ENCODE measurements around the gene TNN.

DNA sequence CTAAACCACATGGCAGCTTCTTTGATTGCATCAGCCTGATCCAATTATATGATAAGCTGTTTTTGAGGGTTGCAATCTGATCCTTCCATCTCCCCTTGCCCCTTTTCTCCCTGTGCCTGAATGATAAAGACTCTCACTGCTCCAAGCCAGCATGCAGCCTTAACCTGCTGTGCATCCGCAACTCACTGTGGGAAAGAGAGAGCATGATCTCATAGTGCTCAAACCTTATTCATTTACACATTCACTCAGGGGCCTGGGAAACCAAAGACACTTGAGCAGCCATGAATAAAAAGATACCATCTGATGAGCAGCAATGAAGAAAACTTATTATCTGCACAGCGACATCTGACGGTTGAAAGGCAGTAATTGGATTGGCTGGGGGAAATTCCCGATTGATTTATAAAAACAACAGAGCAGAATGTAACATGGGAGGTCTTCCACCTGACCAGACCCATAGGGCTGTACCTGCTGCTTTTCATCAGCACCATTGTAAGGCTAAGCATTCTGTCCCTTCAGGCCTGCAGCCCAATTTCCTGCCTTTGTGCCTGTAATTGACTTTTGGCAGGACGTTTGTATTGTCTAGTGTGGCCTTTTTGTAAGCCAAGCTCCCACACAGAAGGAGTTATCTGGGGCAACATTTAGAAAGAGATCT is 62.5 kb downstream of the TNN start:
- TF ChIP-seq EZH2 (IDR thresholded peaks at IDR 0.05; ENCODE audit: low read length) (no peak), CTCF (optimal IDR thresholded peaks at IDR 0.05 in 1 of 3, IDR thresholded peaks at IDR 0.05 in 1 of 3, conservative IDR thresholded peaks at IDR 0.05 in 1 of 3; ENCODE audit: extremely low read depth in 1 of 3, insufficient read depth in 2 of 3, low read length in 3 of 3) (no peak)

All from keratinocyte (primary cell).